AG04450 (cell line): ENCODE results near the gene OGFOD3. TPM values are rescaled to one million over a fixed set of nuclear protein-coding genes. Genes with fewer than 3 reads are reported as not detected.
"Not testable (repeated sequence)": the region's sequence is repeated elsewhere in the genome, so short reads cannot be mapped to it uniquely, and the experiment has no call there.

Source experiments
- CTCF ChIA-PET: fragments of 300-600, 350-600 bp; formaldehyde crosslinking; extraction: SDS; loops from one replicate; lab custom pipeline; 2022; ENCODE audit warnings: antibody characterized with exemption, inconsistent platforms; lab: Charles Lee
- POLR2A ChIA-PET: fragments of 350-600 bp; formaldehyde crosslinking; extraction: SDS; loops from one replicate; lab custom pipeline; 2021; ENCODE audit warnings: antibody characterized with exemption, inconsistent platforms; lab: Yijun Ruan, JAX
- DNase-seq: peaks from one replicate; pipeline ENCODE4 v3.0.0-alpha.2; 2011; ENCODE audit warnings: low read depth, low spot score
- H3K27ac ChIP-seq: one replicate; pipeline ENCODE4 v1.5.1; 2012; ENCODE audit warnings: low read depth, low read length, control low read depth
- H3K27me3 ChIP-seq: one replicate; pipeline ENCODE4 v1.6.0; 2012; ENCODE audit warnings: low read length; ENCODE audit not compliant: control insufficient read depth, insufficient read depth
- H3K4me3 ChIP-seq: 2 replicates; pipeline ENCODE4 v1.5.1; 2011; ENCODE audit warnings: mild to moderate bottlenecking, low read depth, low read length, control low read depth
- H3K9me3 ChIP-seq: 2 replicates; pipeline ENCODE4 v1.5.1; 2012; ENCODE audit warnings: low read length; ENCODE audit not compliant: control insufficient read depth, insufficient read depth
- CTCF ChIP-seq: IDR thresholded peaks from 2 replicates; pipeline ENCODE4 v1.5.1; 2011; ENCODE audit warnings: low read depth, low read length, control low read depth, inconsistent platforms
- polyA plus RNA-seq: library from polyadenylated mRNA; depleted of rRNA; stranded (reverse); fragments of >200 nt; gene quantifications from 2 replicates; pipeline ENCODE4 v1.2.3, GENCODE V29; 2011

Gene OGFOD3
- polyA plus RNA-seq, 1 experiment, result 22.8 TPM

DNA sequence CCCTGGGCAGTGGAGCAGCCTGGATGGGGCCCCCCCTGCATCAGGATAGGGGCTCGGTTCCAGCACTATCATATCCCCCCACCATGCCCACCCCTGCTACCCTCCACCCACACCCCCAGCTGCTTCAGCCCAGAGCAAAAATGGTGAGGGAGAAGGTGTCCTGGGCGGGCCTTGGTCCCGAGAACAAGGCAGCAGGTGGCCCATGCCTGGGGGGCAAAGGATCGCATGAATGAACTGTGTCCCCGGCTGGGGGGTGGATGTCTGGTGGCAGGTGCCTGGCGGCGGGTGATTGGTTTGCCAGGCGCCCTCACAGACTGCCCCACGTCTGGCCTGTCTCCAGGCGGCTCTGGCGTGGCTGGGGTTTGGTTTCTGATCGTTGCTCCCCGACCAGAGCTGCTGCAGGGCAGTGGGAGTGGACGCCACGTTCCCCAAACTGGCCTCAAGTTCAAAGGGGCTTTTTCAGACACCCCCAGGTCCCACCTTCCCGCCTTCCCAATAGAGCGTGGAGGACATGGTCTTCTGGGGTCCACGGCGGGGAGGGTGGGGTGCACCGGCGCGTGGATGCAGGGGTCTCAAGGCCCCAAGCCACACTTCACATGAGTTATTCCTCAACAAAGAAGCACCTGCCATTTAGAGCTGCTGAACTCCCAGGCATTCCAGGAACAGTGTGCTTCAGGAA, 34.2 kb downstream of the OGFOD3 start:
- POLR2A ChIA-PET, result no interaction called here
- DNase-seq, result no peak
- H3K27ac ChIP-seq, result no peak overlapping the region
- H3K9me3 ChIP-seq, result no peaks in the 10 kb centered on the region; the same call in 1 of the 2 replicates
- CTCF ChIA-PET, result no interaction called here
- peaks cover 47% of the 10 kb centered on the region for H3K27me3 ChIP-seq
- TF ChIP-seq CTCF, result no peak
- no peak overlapping the region for H3K4me3 ChIP-seq

GRCh38 chr17:82383411-82383810, 35.0 kb downstream of the OGFOD3 start:
- Histone ChIP-seq H3K9me3 (no peaks in the 10 kb centered on the region; the same call in 1 of the 2 replicates), H3K27ac (no peak overlapping the region), H3K27me3 (peaks cover 50% of the 10 kb centered on the region), H3K4me3 (no peak overlapping the region)
- TF ChIP-seq CTCF, result no peak
- CTCF ChIA-PET, result no interaction called here
- DNase-seq, result no peak
- POLR2A ChIA-PET, result no interaction called here

DNA sequence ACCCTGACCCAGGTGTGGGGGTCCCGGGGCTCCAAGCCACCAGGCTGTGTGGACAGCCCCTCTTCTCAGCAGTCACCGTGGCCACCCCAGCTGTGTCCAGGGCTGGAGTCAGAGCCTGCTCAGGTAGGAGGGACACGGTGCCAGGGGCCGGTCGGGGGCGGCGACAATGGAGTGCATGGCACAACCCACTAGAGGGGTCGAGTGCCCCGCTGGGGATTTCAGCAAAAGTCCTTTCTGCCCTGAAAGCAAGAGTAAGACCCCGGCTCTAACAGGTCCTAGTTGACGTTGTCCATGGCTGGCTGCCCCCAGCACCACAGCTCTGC, 35.5 kb downstream of the OGFOD3 start:
- TF ChIP-seq CTCF, result no peak
- DNase-seq, result no peak
- ChIA-PET POLR2A (no interaction called here), CTCF (no interaction called here)
- H3K9me3 ChIP-seq, result no peaks in the 10 kb centered on the region; the same call in 1 of the 2 replicates
- H3K4me3 ChIP-seq, result no peak overlapping the region
- H3K27me3 ChIP-seq, result peaks cover 55% of the 10 kb centered on the region
- H3K27ac ChIP-seq, result no peak overlapping the region

- H3K27ac ChIP-seq, DNase-seq, CTCF ChIA-PET, POLR2A ChIA-PET, H3K9me3 ChIP-seq, H3K4me3 ChIP-seq: not testable (repeated sequence)
- peaks cover 53% of the 10 kb centered on the region for H3K27me3 ChIP-seq
Measured at GRCh38 chr17:82382220-82382932, 36.0 kb downstream of the OGFOD3 start.

- peaks cover 47% of the 10 kb centered on the region for H3K27me3 ChIP-seq
- POLR2A ChIA-PET, H3K9me3 ChIP-seq, H3K27ac ChIP-seq, H3K4me3 ChIP-seq, CTCF ChIA-PET, DNase-seq: not testable (repeated sequence)
Measured at GRCh38 chr17:82381703-82382009, 36.7 kb downstream of the OGFOD3 start.
